A549 (cell line): ENCODE measurements around the gene XPC.

Experiments used
- BHLHE40 ChIP-seq: IDR thresholded peaks from 2 replicates; pipeline ENCODE4 v1.6.1; 2012; ENCODE audit warnings: low read depth, low read length, inconsistent platforms
- CBX8 ChIP-seq: fragments of 200-600 bp; sonication (generic); IDR thresholded peaks from 2 replicates; pipeline ENCODE4 v1.6.1; 2016
- EP300 ChIP-seq, 2 experiments: fragments of >200 bp; sonication (Bioruptor Twin); formaldehyde crosslinking; IDR thresholded peaks; 2 replicates in 1 of 2; 3 replicates in 1 of 2; pipeline ENCODE4 v1.6.1; 2016 to 2017
- GATA3 ChIP-seq: IDR thresholded peaks from 2 replicates; pipeline ENCODE4 v1.6.1; 2012; ENCODE audit warnings: borderline replicate concordance
- HOXA7 ChIP-seq: fragments of 250-450 bp; sonication (Bioruptor Pico); IDR thresholded peaks from 2 replicates; pipeline ENCODE4 v1.5.0; 2020; ENCODE audit warnings: mild to moderate bottlenecking, moderate library complexity
- JUN ChIP-seq, 2 experiments: fragments of >200 bp; sonication (Bioruptor Twin); formaldehyde crosslinking; IDR thresholded peaks; 2 replicates in 1 of 2; 3 replicates in 1 of 2; pipeline ENCODE4 v1.6.1; 2016 to 2017
- PBX3 ChIP-seq: IDR thresholded peaks from 2 replicates; pipeline ENCODE4 v1.6.1; 2012
- RAD21 ChIP-seq, 2 experiments: fragments of >200 bp in 1 of 2; sonication (Bioruptor Twin) in 1 of 2; formaldehyde crosslinking in 1 of 2; IDR thresholded peaks in 1 of 2; conservative IDR thresholded peaks in 1 of 2; 2 replicates in 1 of 2; 3 replicates in 1 of 2; pipeline ENCODE4 v1.6.1; 2012 to 2018; ENCODE audit warnings: inconsistent platforms in 1 of 2
- RCOR1 ChIP-seq: fragments of 150-350 bp; IDR thresholded peaks from 2 replicates; pipeline ENCODE4 v1.6.1; 2014; ENCODE audit warnings: antibody characterized with exemption, low read length, low read depth
- RFX5 ChIP-seq: fragments of 450-650 bp; IDR thresholded peaks from 2 replicates; pipeline ENCODE4 v1.7.1; 2014; ENCODE audit warnings: antibody characterized with exemption, mild to moderate bottlenecking, moderate library complexity
- SMC3 ChIP-seq: fragments of >200 bp; sonication (Bioruptor Twin); formaldehyde crosslinking; IDR thresholded peaks from 3 replicates; pipeline ENCODE4 v1.6.1; 2018; ENCODE audit warnings: inconsistent platforms
- ZFP36 ChIP-seq: fragments of 450-650 bp; IDR thresholded peaks from 2 replicates; pipeline ENCODE4 v1.6.1; 2014; ENCODE audit warnings: borderline replicate concordance; ENCODE audit not compliant: partially characterized antibody
- TF ChIP-seq, protein P1 (sequence below): fragments of >200 bp; sonication (Bioruptor Twin); formaldehyde crosslinking; IDR thresholded peaks from 3 replicates; pipeline ENCODE4 v1.5.1; 2016
- TF ChIP-seq, protein P2 (sequence below): fragments of 250-450 bp; sonication (Bioruptor Pico); IDR thresholded peaks from 2 replicates; pipeline ENCODE4 v1.5.0; 2021; ENCODE audit warnings: mild to moderate bottlenecking, moderate library complexity, borderline replicate concordance

DNA sequence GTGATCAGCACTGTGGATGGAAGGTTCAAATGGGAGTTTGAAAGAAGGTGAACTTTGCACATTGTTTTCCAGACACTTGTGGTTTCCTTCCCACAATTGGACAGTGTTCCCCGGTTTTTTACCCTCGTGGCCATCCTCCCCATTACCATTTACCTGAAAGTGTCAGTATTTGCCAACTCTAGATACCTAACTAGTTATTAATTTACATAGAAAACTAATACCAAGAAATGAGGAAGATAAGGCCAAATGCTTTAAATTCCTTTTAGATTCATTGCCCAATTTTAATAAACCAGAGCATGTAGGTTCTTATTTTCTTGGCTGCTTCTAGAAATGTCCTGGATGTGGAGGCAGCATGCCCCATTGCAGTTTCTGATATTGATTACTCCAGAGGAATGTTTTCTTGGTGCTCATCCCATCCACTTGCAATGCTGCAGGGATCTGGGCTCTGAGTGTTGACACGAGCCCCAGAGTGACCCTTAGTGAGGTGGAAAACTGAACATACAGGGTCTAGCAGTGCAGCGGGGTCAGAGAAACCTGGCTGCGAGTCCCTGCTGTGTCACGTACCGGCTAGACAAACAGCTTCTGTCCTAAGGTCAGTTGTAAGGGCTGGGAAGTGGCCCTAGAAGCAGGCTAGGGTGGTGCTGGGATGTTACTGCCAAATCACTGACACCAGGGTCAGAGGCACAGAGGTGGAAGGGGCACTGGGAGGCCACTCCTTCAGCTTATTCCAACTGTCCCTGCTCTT, 23.7 kb upstream of the XPC start:
- TF ChIP-seq BHLHE40 (no peak), CBX8 (no peak), RCOR1 (no peak), ZFP36 (no peak), RFX5 (no peak), HOXA7 (no peak), EP300 (IDR thresholded peaks at IDR 0.05) (no peak), SMC3 (no peak), PBX3 (no peak), JUN (IDR thresholded peaks at IDR 0.05) (no peak), RAD21 (conservative IDR thresholded peaks at IDR 0.05 in 1 of 2, IDR thresholded peaks at IDR 0.05 in 1 of 2) (no peak), GATA3 (no peak)
- TF ChIP-seq, protein P1, sequence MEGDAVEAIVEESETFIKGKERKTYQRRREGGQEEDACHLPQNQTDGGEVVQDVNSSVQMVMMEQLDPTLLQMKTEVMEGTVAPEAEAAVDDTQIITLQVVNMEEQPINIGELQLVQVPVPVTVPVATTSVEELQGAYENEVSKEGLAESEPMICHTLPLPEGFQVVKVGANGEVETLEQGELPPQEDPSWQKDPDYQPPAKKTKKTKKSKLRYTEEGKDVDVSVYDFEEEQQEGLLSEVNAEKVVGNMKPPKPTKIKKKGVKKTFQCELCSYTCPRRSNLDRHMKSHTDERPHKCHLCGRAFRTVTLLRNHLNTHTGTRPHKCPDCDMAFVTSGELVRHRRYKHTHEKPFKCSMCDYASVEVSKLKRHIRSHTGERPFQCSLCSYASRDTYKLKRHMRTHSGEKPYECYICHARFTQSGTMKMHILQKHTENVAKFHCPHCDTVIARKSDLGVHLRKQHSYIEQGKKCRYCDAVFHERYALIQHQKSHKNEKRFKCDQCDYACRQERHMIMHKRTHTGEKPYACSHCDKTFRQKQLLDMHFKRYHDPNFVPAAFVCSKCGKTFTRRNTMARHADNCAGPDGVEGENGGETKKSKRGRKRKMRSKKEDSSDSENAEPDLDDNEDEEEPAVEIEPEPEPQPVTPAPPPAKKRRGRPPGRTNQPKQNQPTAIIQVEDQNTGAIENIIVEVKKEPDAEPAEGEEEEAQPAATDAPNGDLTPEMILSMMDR, result no peak
- TF ChIP-seq, protein P2, sequence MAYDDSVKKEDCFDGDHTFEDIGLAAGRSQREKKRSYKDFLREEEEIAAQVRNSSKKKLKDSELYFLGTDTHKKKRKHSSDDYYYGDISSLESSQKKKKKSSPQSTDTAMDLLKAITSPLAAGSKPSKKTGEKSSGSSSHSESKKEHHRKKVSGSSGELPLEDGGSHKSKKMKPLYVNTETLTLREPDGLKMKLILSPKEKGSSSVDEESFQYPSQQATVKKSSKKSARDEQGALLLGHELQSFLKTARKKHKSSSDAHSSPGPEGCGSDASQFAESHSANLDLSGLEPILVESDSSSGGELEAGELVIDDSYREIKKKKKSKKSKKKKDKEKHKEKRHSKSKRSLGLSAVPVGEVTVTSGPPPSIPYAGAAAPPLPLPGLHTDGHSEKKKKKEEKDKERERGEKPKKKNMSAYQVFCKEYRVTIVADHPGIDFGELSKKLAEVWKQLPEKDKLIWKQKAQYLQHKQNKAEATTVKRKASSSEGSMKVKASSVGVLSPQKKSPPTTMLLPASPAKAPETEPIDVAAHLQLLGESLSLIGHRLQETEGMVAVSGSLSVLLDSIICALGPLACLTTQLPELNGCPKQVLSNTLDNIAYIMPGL (CRISPR knock-in tag), result no peak
